SU-DHL-6 (cell line): Measurements from ENCODE around the gene BTBD1.

Source experiments
- EZH2phosphoT487 ChIP-seq: fragments of 200-600 bp; sonication (generic), shearing (Covaris generic); conservative IDR thresholded peaks from 2 replicates; pipeline ENCODE4 v1.6.1; 2018; ENCODE audit warnings: mild to moderate bottlenecking, antibody characterized with exemption, low read length, moderate library complexity, mixed read lengths
- TF ChIP-seq, protein P1 (sequence below): fragments of 200-600 bp; sonication (generic); IDR thresholded peaks from one replicate; pipeline ENCODE4 v1.5.1; 2017; ENCODE audit warnings: antibody characterized with exemption, mild to moderate bottlenecking, low read length, moderate library complexity; ENCODE audit not compliant: insufficient read depth, poor library complexity, severe bottlenecking

- TF ChIP-seq, protein P1, sequence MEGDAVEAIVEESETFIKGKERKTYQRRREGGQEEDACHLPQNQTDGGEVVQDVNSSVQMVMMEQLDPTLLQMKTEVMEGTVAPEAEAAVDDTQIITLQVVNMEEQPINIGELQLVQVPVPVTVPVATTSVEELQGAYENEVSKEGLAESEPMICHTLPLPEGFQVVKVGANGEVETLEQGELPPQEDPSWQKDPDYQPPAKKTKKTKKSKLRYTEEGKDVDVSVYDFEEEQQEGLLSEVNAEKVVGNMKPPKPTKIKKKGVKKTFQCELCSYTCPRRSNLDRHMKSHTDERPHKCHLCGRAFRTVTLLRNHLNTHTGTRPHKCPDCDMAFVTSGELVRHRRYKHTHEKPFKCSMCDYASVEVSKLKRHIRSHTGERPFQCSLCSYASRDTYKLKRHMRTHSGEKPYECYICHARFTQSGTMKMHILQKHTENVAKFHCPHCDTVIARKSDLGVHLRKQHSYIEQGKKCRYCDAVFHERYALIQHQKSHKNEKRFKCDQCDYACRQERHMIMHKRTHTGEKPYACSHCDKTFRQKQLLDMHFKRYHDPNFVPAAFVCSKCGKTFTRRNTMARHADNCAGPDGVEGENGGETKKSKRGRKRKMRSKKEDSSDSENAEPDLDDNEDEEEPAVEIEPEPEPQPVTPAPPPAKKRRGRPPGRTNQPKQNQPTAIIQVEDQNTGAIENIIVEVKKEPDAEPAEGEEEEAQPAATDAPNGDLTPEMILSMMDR, result no peak
- no peak for TF ChIP-seq EZH2phosphoT487
These were observed 54.4 kb downstream of the BTBD1 start for GRCh38 chr15:83012636-83013035.
